GM18505 (cell line): ENCODE data around the gene GPHA2.

Experiments
- ATAC-seq: cut with Tn5 transposase; IDR thresholded peaks from one replicate; pipeline ENCODE4 v1.9.1; 2021; ENCODE audit not compliant: unreplicated experiment
- POLR2A ChIP-seq: IDR thresholded peaks from 4 replicates; pipeline ENCODE4 v1.6.1; 2011; ENCODE audit warnings: borderline replicate concordance; ENCODE audit not compliant: insufficient read depth, insufficient read length; ENCODE audit errors: extremely low read depth

Gene GPHA2

GRCh38 chr11:64947208-64947814, 11.6 kb upstream of the GPHA2 start:
- no peak for TF ChIP-seq POLR2A
- no peak for ATAC-seq

GRCh38 chr11:64936539-64936938, 846 bp upstream of the GPHA2 start:
- no peak for ATAC-seq
- no peak for TF ChIP-seq POLR2A

- no peak for ATAC-seq
- no peak for TF ChIP-seq POLR2A
These were observed 873 bp downstream of the GPHA2 start for GRCh38 chr11:64934682-64935358.

GRCh38 chr11:64933935-64934681, 1.6 kb downstream of the GPHA2 start:
- no peak for TF ChIP-seq POLR2A

GRCh38 chr11:64933213-64933934, 2.3 kb downstream of the GPHA2 start:
- TF ChIP-seq POLR2A = no peak
- no peak for ATAC-seq

More at GRCh38 chr11:64933935-64934681, 1.6 kb downstream of the GPHA2 start:
- no peak for ATAC-seq

GRCh38 chr11:64932324-64932723, 3.4 kb downstream of the GPHA2 start:
- no peak for TF ChIP-seq POLR2A
- no peak for ATAC-seq

- no peak for TF ChIP-seq POLR2A
- no peak for ATAC-seq
These were observed 4.4 kb downstream of the GPHA2 start for GRCh38 chr11:64931290-64931689.

- TF ChIP-seq POLR2A = no peak
- no peak for ATAC-seq
These were observed 5.4 kb downstream of the GPHA2 start for GRCh38 chr11:64930340-64930739.

GRCh38 chr11:64929625-64930024, 6.1 kb downstream of the GPHA2 start:
- no peak for TF ChIP-seq POLR2A
- ATAC-seq = no peak

- no peak for ATAC-seq
These were observed 6.7 kb downstream of the GPHA2 start for GRCh38 chr11:64928957-64929356.

GRCh38 chr11:64926689-64927088, 9.0 kb downstream of the GPHA2 start:
- no peak for ATAC-seq
- TF ChIP-seq POLR2A = no peak

More at GRCh38 chr11:64928957-64929356, 6.7 kb downstream of the GPHA2 start:
- TF ChIP-seq POLR2A = no peak

- TF ChIP-seq POLR2A = no peak
- ATAC-seq = no peak
These were observed 9.9 kb downstream of the GPHA2 start for GRCh38 chr11:64925536-64926436.
